ENCODE results near the gene PLXNA2.

The PLXNA2 gene

DNA sequence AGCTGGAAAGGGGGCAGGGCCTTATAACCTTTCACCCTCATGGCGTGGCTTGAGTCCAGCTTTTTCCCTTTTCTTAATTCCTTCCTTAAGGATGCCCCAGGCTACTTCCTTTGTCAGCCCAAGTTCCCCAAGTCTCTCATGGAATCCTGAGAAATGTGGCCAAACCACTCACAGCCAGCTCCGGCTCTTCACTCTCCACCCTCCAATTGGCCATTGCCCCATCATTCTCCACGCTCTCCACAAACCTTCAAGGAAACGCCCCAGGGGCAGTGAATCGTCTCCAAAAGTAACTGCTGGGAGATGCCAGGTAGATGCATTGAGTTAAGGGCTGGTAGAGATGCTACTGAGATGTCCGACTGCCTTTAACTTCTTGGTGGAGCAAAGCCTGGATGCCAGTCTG, 219.8 kb downstream of the PLXNA2 start:
- no peak for DNase-seq (ENCODE audit: extremely low read depth, low read depth)
- H3K4me3 ChIP-seq (replicated peaks; ENCODE audit: low read depth, low read length): no peak overlapping the region
- TF ChIP-seq, protein P1, sequence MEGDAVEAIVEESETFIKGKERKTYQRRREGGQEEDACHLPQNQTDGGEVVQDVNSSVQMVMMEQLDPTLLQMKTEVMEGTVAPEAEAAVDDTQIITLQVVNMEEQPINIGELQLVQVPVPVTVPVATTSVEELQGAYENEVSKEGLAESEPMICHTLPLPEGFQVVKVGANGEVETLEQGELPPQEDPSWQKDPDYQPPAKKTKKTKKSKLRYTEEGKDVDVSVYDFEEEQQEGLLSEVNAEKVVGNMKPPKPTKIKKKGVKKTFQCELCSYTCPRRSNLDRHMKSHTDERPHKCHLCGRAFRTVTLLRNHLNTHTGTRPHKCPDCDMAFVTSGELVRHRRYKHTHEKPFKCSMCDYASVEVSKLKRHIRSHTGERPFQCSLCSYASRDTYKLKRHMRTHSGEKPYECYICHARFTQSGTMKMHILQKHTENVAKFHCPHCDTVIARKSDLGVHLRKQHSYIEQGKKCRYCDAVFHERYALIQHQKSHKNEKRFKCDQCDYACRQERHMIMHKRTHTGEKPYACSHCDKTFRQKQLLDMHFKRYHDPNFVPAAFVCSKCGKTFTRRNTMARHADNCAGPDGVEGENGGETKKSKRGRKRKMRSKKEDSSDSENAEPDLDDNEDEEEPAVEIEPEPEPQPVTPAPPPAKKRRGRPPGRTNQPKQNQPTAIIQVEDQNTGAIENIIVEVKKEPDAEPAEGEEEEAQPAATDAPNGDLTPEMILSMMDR (IDR thresholded peaks at IDR 0.05; ENCODE audit: low read depth, low read length, missing control alignments): no peak

DNA sequence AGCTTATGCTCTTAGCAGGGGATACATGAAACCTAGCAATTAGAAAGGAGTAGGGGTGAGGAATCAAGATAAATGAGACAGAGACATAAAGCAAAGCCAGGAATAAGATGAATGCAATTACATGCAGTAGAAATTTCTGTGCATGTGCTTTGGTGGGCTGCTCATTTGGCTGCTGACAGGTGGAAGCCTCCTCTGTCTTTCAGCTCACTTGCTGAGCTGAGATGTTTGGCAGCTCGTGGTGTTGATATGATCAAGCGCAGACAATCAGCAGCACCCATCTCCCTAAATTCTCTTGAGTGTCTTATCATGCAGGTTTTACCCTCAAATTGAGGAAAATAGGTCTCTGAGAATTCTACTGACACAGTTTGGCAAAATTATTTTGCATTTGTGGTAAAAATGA, 224.9 kb downstream of the PLXNA2 start:
- H3K4me3 ChIP-seq (replicated peaks; ENCODE audit: low read depth, low read length): no peak overlapping the region
- no peak for DNase-seq (ENCODE audit: extremely low read depth, low read depth)
- TF ChIP-seq, protein P1 (IDR thresholded peaks at IDR 0.05; ENCODE audit: low read depth, low read length, missing control alignments): no peak

DNA sequence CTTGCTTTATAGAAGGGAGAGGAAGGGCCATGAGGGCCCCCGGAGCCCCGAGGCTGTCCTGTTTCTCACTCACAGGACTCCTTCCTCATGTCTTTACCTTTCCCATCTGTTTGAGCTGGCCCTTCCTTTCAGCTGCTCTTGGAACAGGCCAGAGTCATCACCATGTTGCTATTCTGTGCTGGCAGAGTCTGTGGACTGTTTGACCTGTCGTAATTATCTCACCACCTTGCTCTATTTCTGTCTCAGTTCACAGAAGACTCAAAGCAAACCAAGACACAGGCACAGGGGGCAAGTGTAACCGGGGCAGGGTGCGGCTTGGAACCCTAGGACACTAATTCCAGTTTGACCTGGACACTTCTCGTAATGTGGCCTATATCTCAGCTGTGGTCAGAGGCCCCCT, 228.9 kb downstream of the PLXNA2 start:
- no peak for DNase-seq (ENCODE audit: extremely low read depth, low read depth)
- TF ChIP-seq, protein P1 (IDR thresholded peaks at IDR 0.05; ENCODE audit: low read depth, low read length, missing control alignments): no peak
- H3K4me3 ChIP-seq (replicated peaks; ENCODE audit: low read depth, low read length): no peak overlapping the region

DNA sequence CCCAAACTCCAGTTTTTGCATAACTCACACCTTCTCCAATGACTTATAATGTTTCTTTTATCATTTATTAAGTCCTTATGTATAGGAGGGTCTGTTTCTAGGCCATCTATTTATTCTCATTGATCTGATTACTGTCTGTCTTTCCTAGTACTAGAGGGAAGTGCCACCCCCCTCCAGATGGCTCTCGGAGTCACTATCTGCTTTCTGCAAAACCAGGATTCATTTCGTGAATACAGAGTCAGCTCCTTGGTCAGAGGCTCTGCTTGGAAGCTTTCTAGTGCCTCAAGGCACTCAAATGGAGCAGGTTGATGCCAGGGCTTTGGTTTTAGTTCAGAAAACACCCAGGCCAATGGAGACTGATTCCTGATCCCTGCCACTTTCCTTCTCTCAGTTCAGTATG, 231.0 kb downstream of the PLXNA2 start:
- no peak overlapping the region for H3K4me3 ChIP-seq (replicated peaks; ENCODE audit: low read depth, low read length)
- DNase-seq (ENCODE audit: extremely low read depth, low read depth): no peak
- TF ChIP-seq, protein P1 (IDR thresholded peaks at IDR 0.05; ENCODE audit: low read depth, low read length, missing control alignments): no peak

DNA sequence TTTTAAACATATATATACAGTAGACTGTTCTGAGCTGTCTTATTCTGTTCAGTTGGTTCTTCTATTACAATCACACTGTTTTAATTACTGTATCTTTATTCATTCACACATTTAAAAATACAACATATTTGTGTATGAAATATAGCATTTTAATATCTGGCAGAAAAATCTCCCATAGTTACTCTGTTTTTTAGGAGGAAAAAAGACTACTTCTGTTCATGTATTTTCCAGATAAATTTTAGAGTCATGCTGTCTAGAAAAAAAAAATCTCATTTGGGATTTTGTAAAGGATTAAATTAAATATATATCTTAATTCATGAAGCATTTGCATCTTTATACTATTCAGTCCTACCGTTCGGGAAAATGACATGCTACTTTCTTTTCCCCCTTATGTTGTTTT, 231.5 kb downstream of the PLXNA2 start:
- H3K4me3 ChIP-seq (replicated peaks; ENCODE audit: low read depth, low read length): no peak overlapping the region
- DNase-seq (ENCODE audit: extremely low read depth, low read depth): no peak
- TF ChIP-seq, protein P1 (IDR thresholded peaks at IDR 0.05; ENCODE audit: low read depth, low read length, missing control alignments): no peak

DNA sequence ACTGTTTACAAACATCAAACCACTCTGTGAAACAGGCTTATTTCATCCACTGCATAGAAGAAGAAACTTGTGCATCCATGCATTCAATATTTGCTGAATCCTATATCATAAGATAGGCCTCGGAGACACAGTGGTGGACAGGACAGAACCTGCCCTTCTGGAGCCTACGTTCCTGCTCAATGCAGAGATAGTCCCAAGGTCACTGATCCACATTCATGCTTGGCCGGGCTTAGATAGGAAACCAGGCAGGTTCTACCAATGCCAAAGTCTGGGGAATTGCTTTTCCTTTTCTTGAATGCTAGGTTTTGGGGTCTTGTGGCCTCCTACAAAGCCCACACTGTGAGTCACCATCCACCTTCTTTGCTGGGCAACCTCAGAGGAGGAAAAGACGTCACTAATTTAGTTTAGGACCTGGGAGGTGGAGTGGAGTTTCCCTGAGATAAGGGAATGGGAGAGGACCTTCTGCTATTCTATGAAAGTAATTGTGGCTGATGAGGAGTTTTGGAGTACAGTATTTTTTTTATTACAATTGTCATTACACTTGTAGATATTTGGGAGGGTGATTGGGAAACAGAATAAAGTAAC, 233.6 kb downstream of the PLXNA2 start:
- H3K4me3 ChIP-seq (replicated peaks; ENCODE audit: low read depth, low read length): no peak overlapping the region
- TF ChIP-seq, protein P1 (IDR thresholded peaks at IDR 0.05; ENCODE audit: low read depth, low read length, missing control alignments): no peak
- DNase-seq (ENCODE audit: extremely low read depth, low read depth): no peak

Measured in HFF-Myc (cell line).